H1 (cell line): ENCODE results near the gene DHX29. TPM values are rescaled to one million over a fixed set of nuclear protein-coding genes. Genes with fewer than 3 reads are reported as not detected.

Source experiments
- CTCF ChIA-PET: fragments of 300-600 bp; sonication (Branson Sonifier 250); formaldehyde crosslinking; loops from one replicate; lab custom pipeline; 2021; ENCODE audit not compliant: partially characterized antibody; lab: Charles Lee
- POLR2A ChIA-PET: fragments of 300-600 bp; sonication (Branson Sonifier 250); formaldehyde crosslinking; loops from one replicate; lab custom pipeline; 2021; ENCODE audit warnings: inconsistent platforms; ENCODE audit not compliant: partially characterized antibody; lab: Charles Lee
- DNase-seq, 2 experiments: peaks; one replicate each; pipeline versions ENCODE4 v3.0.0 to v3.0.0-alpha.2; 2010 to 2022; ENCODE audit warnings: low spot score in 2 of 2, low read depth in 1 of 2, mixed read lengths in 1 of 2
- FAIRE-seq: peaks from 2 replicates; lab custom pipeline; 2011; peaks lifted over from hg19 to GRCh38; lab: Jason Lieb, UNC
- H2AFZ ChIP-seq: 2 replicates; pipeline ENCODE4 v1.8.1; 2012; ENCODE audit warnings: low read length, inconsistent platforms
- H2AK5ac ChIP-seq: 2 replicates; pipeline ENCODE4 v1.6.1; 2013; ENCODE audit warnings: low read depth, low read length
- H2BK120ac ChIP-seq: replicated peaks from 2 replicates; pipeline ENCODE3; 2013; ENCODE audit warnings: low read depth, low read length, inconsistent platforms
- H2BK12ac ChIP-seq: 2 replicates; pipeline ENCODE4 v1.6.1; 2013; ENCODE audit warnings: low read depth, low read length
- H2BK15ac ChIP-seq: 2 replicates; pipeline ENCODE4 v1.6.1; 2013; ENCODE audit warnings: low read length
- H2BK20ac ChIP-seq: 2 replicates; pipeline ENCODE4 v1.6.1; 2013; ENCODE audit warnings: low read length
- H2BK5ac ChIP-seq: 2 replicates; pipeline ENCODE4 v1.6.1; 2013; ENCODE audit warnings: low read depth, low read length
- H3K14ac ChIP-seq: 2 replicates; pipeline ENCODE4 v1.6.1; 2013; ENCODE audit warnings: inconsistent platforms; ENCODE audit not compliant: insufficient read length
- H3K18ac ChIP-seq: 2 replicates; pipeline ENCODE4 v1.6.1; 2013; ENCODE audit warnings: low read length; ENCODE audit errors: extremely low read depth
- H3K23ac ChIP-seq: 2 replicates; pipeline ENCODE4 v1.6.1; 2013; ENCODE audit warnings: inconsistent platforms; ENCODE audit not compliant: insufficient read length
- H3K23me2 ChIP-seq: 2 replicates; pipeline ENCODE4 v1.6.1; 2013; ENCODE audit warnings: low read depth, low read length
- H3K27ac ChIP-seq: 2 replicates; pipeline ENCODE4 v1.6.1; 2011; ENCODE audit warnings: low read depth, low read length, inconsistent platforms
- H3K27me3 ChIP-seq, 4 experiments: replicated peaks in 1 of 4; 1 replicate in 1 of 4; 2 replicates in 3 of 4; pipeline versions ENCODE4 v1.6.1 to v1.8.1; 2011 to 2013; ENCODE audit warnings: low read length in 3 of 4, mild to moderate bottlenecking in 3 of 4, inconsistent platforms in 2 of 4, mixed read lengths in 2 of 4, moderate library complexity in 1 of 4; ENCODE audit not compliant: control insufficient read depth in 3 of 4, insufficient read depth in 3 of 4; ENCODE audit errors: extremely low read depth in 1 of 4
- H3K36me3 ChIP-seq, 4 experiments: 2 replicates each; pipeline versions ENCODE4 v1.6.1 to v1.8.1; 2011 to 2013; ENCODE audit warnings: mild to moderate bottlenecking in 4 of 4, low read length in 3 of 4, moderate library complexity in 2 of 4, control low read depth in 1 of 4, inconsistent platforms in 1 of 4; ENCODE audit not compliant: insufficient read depth in 4 of 4, control insufficient read depth in 2 of 4
- H3K4ac ChIP-seq: replicated peaks from 2 replicates; pipeline ENCODE3; 2013; ENCODE audit warnings: low read length, low read depth, mixed read lengths, inconsistent platforms; ENCODE audit not compliant: insufficient read length
- H3K4me1 ChIP-seq, 4 experiments: replicated peaks in 1 of 4; 1 replicate in 1 of 4; 2 replicates in 3 of 4; pipeline versions ENCODE4 v1.6.1 to v1.8.1; 2011 to 2013; ENCODE audit warnings: low read length in 3 of 4, inconsistent platforms in 2 of 4, mixed read lengths in 1 of 4; ENCODE audit not compliant: insufficient read depth in 4 of 4, control insufficient read depth in 3 of 4
- H3K4me2 ChIP-seq, 2 experiments: 2 replicates each; pipeline versions ENCODE4 v1.6.1 to v1.8.1; 2011 to 2013; ENCODE audit warnings: low read depth in 2 of 2, low read length in 2 of 2, control low read depth in 1 of 2, inconsistent platforms in 1 of 2, mild to moderate bottlenecking in 1 of 2; ENCODE audit not compliant: insufficient read depth in 1 of 2
- H3K4me3 ChIP-seq, 4 experiments: fragments of 200-600, 300-600 bp in 1 of 4; sonication (generic), shearing (Covaris generic), sonication (Bioruptor Twin) in 1 of 4; 2 replicates each; pipeline versions ENCODE4 v1.5.1 to v1.8.1; 2011 to 2016; ENCODE audit warnings: low read length in 4 of 4, low read depth in 3 of 4, control low read depth in 2 of 4, inconsistent platforms in 2 of 4, mild to moderate bottlenecking in 2 of 4, mixed read lengths in 1 of 4, moderate library complexity in 1 of 4; ENCODE audit not compliant: insufficient read depth in 2 of 4; ENCODE audit errors: extremely low read depth in 1 of 4
- H3K56ac ChIP-seq: replicated peaks from 2 replicates; pipeline ENCODE3; 2013; ENCODE audit warnings: low read depth, mild to moderate bottlenecking, mixed read lengths, low read length, inconsistent platforms; ENCODE audit not compliant: insufficient read length
- H3K79me1 ChIP-seq: 2 replicates; pipeline ENCODE4 v1.6.1; 2013; ENCODE audit warnings: low read depth, low read length, control low read depth
- H3K79me2 ChIP-seq, 2 experiments: 2 replicates each; pipeline versions ENCODE4 v1.6.1 to v1.8.1; 2012 to 2013; ENCODE audit warnings: low read length in 2 of 2, mild to moderate bottlenecking in 2 of 2, inconsistent platforms in 1 of 2; ENCODE audit not compliant: insufficient read depth in 2 of 2, control insufficient read depth in 1 of 2
- H3K9ac ChIP-seq, 4 experiments: replicated peaks in 1 of 4; 1 replicate in 1 of 4; 2 replicates in 3 of 4; pipeline versions ENCODE4 v1.6.1 to v1.8.1; 2011 to 2013; ENCODE audit warnings: low read depth in 3 of 4, low read length in 3 of 4, control low read depth in 2 of 4, mild to moderate bottlenecking in 2 of 4, moderate library complexity in 2 of 4, inconsistent platforms in 1 of 4; ENCODE audit errors: extremely low read depth in 1 of 4
- H3K9me3 ChIP-seq, 2 experiments: 2 replicates each; pipeline versions ENCODE4 v1.6.1 to v1.8.1; 2012 to 2013; ENCODE audit warnings: mild to moderate bottlenecking in 2 of 2, moderate library complexity in 2 of 2, control low read depth in 1 of 2, inconsistent platforms in 1 of 2, low read depth in 1 of 2, low read length in 1 of 2, mixed read lengths in 1 of 2; ENCODE audit not compliant: insufficient read depth in 2 of 2
- H4K20me1 ChIP-seq, 2 experiments: replicated peaks in 1 of 2; 2 replicates each; pipeline versions ENCODE3 to v1.8.1; 2011 to 2013; ENCODE audit warnings: inconsistent platforms in 2 of 2, low read length in 2 of 2, mild to moderate bottlenecking in 1 of 2; ENCODE audit not compliant: insufficient read depth in 2 of 2, control insufficient read depth in 1 of 2
- H4K5ac ChIP-seq: 2 replicates; pipeline ENCODE4 v1.6.1; 2013; ENCODE audit warnings: low read length, low read depth, mixed read lengths, inconsistent platforms; ENCODE audit not compliant: insufficient read length
- H4K8ac ChIP-seq: 2 replicates; pipeline ENCODE4 v1.8.0; 2013; ENCODE audit warnings: mild to moderate bottlenecking, moderate library complexity, low read length, inconsistent platforms; ENCODE audit not compliant: insufficient read depth; ENCODE audit errors: extremely low read depth
- H4K91ac ChIP-seq: replicated peaks from 2 replicates; pipeline ENCODE3; 2013; ENCODE audit warnings: low read length, mixed read lengths, inconsistent platforms; ENCODE audit not compliant: insufficient read length
- CBX5 ChIP-seq: fragments of 300-800, 300-1000 bp; sonication (generic); IDR thresholded peaks from 2 replicates; pipeline ENCODE4 v1.7.1; 2016; ENCODE audit warnings: antibody characterized with exemption, low read length, low read depth
- CEBPB ChIP-seq: IDR thresholded peaks from 2 replicates; pipeline ENCODE4 v1.6.1; 2012; ENCODE audit warnings: low read depth, low read length
- FOSL1 ChIP-seq: IDR thresholded peaks from 2 replicates; pipeline ENCODE4 v1.6.1; 2011; ENCODE audit warnings: mild to moderate bottlenecking, low read depth, low read length, moderate library complexity; ENCODE audit not compliant: insufficient read depth
- POLR2AphosphoS5 ChIP-seq: IDR thresholded peaks from 2 replicates; pipeline ENCODE4 v1.6.1; 2011; ENCODE audit warnings: low read depth, low read length
- RFX5 ChIP-seq: IDR thresholded peaks from 2 replicates; pipeline ENCODE4 v1.6.1; 2011; ENCODE audit warnings: low read depth, low read length, improper control_type of control experiment, borderline replicate concordance
- SAP30 ChIP-seq: fragments of 300-600 bp; sonication (generic); IDR thresholded peaks from 2 replicates; pipeline ENCODE4 v1.7.1; 2012; ENCODE audit warnings: low read length, moderate library complexity, mild to moderate bottlenecking, inconsistent platforms; ENCODE audit not compliant: insufficient read depth, insufficient replicate concordance
- SIN3A ChIP-seq, 2 experiments: IDR thresholded peaks in 1 of 2; conservative IDR thresholded peaks in 1 of 2; 2 replicates each; pipeline ENCODE4 v1.6.1; 2011 to 2012; ENCODE audit warnings: low read length in 2 of 2, improper control_type of control experiment in 1 of 2, low read depth in 1 of 2, mild to moderate bottlenecking in 1 of 2
- SRF ChIP-seq: IDR thresholded peaks from 2 replicates; pipeline ENCODE4 v1.6.1; 2011; ENCODE audit warnings: mild to moderate bottlenecking, low read depth, low read length, moderate library complexity
- YY1 ChIP-seq: IDR thresholded peaks from 2 replicates; pipeline ENCODE4 v1.6.1; 2011; ENCODE audit warnings: low read depth, mild to moderate bottlenecking, low read length
- WGBS, 2 experiments: shearing (Covaris generic) in 1 of 2; methylation state at CpG; one replicate each; pipeline versions ENCODE4 v1.1.6 to v1.1.7; 2013 to 2015; ENCODE audit warnings: low lambda C conversion rate in 2 of 2, mixed read lengths in 2 of 2, inconsistent platforms in 1 of 2, low coverage in 1 of 2, missing lambda C conversion rate in 1 of 2; ENCODE audit not compliant: insufficient replicate concordance in 2 of 2, insufficient coverage in 1 of 2, insufficient read length in 1 of 2; ENCODE audit errors: extremely low coverage in 1 of 2, missing lambda C conversion rate in 1 of 2; 5-methylcytosine and 5-hydroxymethylcytosine counted together
- polyA plus RNA-seq, 7 experiments: library from polyadenylated mRNA; depleted of rRNA in 3 of 7; stranded (reverse) in 5 of 7; unstranded in 2 of 7; fragments of >200 nt in 5 of 7; fragments of 200-250 nt in 2 of 7; gene quantifications; 1 replicate in 5 of 7; 2 replicates in 1 of 7; 4 replicates in 1 of 7; pipeline versions ENCODE4 v1.2.1 to v1.2.3, GENCODE V29; 2011 to 2013; ENCODE audit warnings: missing spikeins in 2 of 7, mixed read lengths in 2 of 7
- total RNA-seq: library from RNA; stranded (reverse); fragmentation: NEBNext Ultra II Directional; extraction: Animal tissue kit (Norgen Biotek cat#: 25700); gene quantifications from 2 replicates; pipeline ENCODE4 v1.2.1, GENCODE V29; 2021
- TF ChIP-seq, protein P1 (sequence below): IDR thresholded peaks from 2 replicates; pipeline ENCODE4 v1.6.1; 2011; ENCODE audit warnings: low read length, improper control_type of control experiment
- TF ChIP-seq, protein P2 (sequence below): IDR thresholded peaks from 2 replicates; pipeline ENCODE4 v1.6.1; 2012; ENCODE audit warnings: inconsistent platforms

The DHX29 gene
- total and polyA plus RNA-seq, 2 of the 8 experiments (the other 6 are each of a cell fraction or from before 2014, with no cell fraction given): 3.4 to 32.1 TPM

DNA sequence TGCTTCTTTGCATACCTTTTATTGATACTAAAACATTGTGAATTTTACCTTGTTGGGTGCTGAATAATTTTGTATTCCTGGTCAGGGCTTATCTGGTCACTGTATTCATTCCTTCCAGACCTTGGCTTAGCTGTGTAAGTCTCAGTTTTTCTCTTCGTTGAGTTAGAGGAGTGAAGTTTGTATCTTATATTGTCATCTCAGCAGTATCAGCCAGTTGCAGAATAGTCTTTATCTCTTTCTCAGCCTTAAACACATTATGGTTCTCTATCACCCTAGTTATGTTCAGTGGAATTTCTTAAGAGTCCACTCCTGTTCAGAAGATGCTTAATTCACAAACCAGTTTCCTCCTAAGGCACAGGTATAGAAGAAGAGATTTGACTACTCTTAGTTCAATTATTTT is 25.5 kb upstream of the DHX29 start:
- Histone ChIP-seq H4K20me1 (peaks cover 2 to 3% of the 10 kb centered on the region in 2 experiments), H2BK120ac (no peak overlapping the region), H3K56ac (no peak overlapping the region), H3K79me1 (no peaks in the 10 kb centered on the region), H2AFZ (no peak overlapping the region), H3K18ac (no peak overlapping the region), H2AK5ac (no peak overlapping the region), H2BK20ac (no peak overlapping the region), H3K14ac (no peak overlapping the region), H3K27me3 (peaks cover 0 to 2% (median 0%) of the 10 kb centered on the region in 4 experiments; a peak in 1 of 7 replicates), H3K23ac (no peak overlapping the region), H3K4ac (no peak overlapping the region), H2BK15ac (no peak overlapping the region), H4K8ac (no peak overlapping the region), H3K79me2 (peaks cover 0 to 70% of the 10 kb centered on the region in 2 experiments; a peak in 2 of 4 replicates), H2BK5ac (no peak overlapping the region), H4K5ac (no peak overlapping the region), H3K4me3 (no peak overlapping the region)
- TF ChIP-seq, protein P1, sequence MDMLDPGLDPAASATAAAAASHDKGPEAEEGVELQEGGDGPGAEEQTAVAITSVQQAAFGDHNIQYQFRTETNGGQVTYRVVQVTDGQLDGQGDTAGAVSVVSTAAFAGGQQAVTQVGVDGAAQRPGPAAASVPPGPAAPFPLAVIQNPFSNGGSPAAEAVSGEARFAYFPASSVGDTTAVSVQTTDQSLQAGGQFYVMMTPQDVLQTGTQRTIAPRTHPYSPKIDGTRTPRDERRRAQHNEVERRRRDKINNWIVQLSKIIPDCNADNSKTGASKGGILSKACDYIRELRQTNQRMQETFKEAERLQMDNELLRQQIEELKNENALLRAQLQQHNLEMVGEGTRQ: no peak
- TF ChIP-seq FOSL1 (no peak), RFX5 (no peak), SAP30 (no peak), POLR2AphosphoS5 (no peak), SRF (no peak), CBX5 (no peak), YY1 (no peak), SIN3A (conservative IDR thresholded peaks at IDR 0.05 in 1 of 2, IDR thresholded peaks at IDR 0.05 in 1 of 2; ENCODE audit: low read depth in 1 of 2, low read length in 2 of 2) (no peak), CEBPB (no peak)
- TF ChIP-seq, protein P2, sequence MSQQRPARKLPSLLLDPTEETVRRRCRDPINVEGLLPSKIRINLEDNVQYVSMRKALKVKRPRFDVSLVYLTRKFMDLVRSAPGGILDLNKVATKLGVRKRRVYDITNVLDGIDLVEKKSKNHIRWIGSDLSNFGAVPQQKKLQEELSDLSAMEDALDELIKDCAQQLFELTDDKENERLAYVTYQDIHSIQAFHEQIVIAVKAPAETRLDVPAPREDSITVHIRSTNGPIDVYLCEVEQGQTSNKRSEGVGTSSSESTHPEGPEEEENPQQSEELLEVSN: no peak
- TF ChIP-seq, all 59 proteins: peak for 0
- DNase-seq (no peak), FAIRE-seq (no peak)
- H3K27ac ChIP-seq: no peak overlapping the region
- no peak overlapping the region for H2BK12ac ChIP-seq
- no peaks in the 10 kb centered on the region for H3K4me1 ChIP-seq
- peaks cover 2 to 35% (median 10%) of the 10 kb centered on the region in 4 experiments; a peak in 7 of 8 replicates for H3K36me3 ChIP-seq
- H3K4me2 ChIP-seq: no peak overlapping the region
- 86% methylated on average over 1 of the region's 1 CpG; no CpG with 5 or more reads in 1 of the 2 experiments for WGBS, 2 experiments
- no peaks in the 10 kb centered on the region for H3K9me3 ChIP-seq
- no peak overlapping the region for H3K9ac ChIP-seq
- ChIA-PET POLR2A (no interaction called here), CTCF (no interaction called here)
- H4K91ac ChIP-seq: no peak overlapping the region
- no peaks in the 10 kb centered on the region for H3K23me2 ChIP-seq
